Caco-2 (cell line): Measurements from ENCODE around the gene LAMP5. TPM values are rescaled to one million over a fixed set of nuclear protein-coding genes. Genes with fewer than 3 reads are reported as not detected.

Source experiments
- BruUV-seq: library from RNA; stranded (reverse); fragments of 400-500 nt; replicated peaks from 2 replicates; lab custom pipeline; 2021; lab: Mats Ljungman, UMichigan
- CTCF ChIA-PET: fragments of 300-600 bp; sonication (Branson Sonifier 250); formaldehyde crosslinking; loops from one replicate; lab custom pipeline; 2022; ENCODE audit warnings: antibody characterized with exemption; lab: Charles Lee
- POLR2A ChIA-PET: fragments of 300-600 bp; sonication (Branson Sonifier 250); formaldehyde crosslinking; loops from one replicate; lab custom pipeline; 2022; ENCODE audit warnings: antibody characterized with exemption; lab: Charles Lee
- DNase-seq, 2 experiments: peaks; one replicate each; pipeline versions ENCODE4 v3.0.0 to v3.0.0-alpha.2; 2020 to 2022
- H3K27me3 ChIP-seq: replicated peaks from 2 replicates; pipeline ENCODE4 v1.6.0; 2011; ENCODE audit warnings: low read length; ENCODE audit not compliant: control insufficient read depth, insufficient read depth
- H3K36me3 ChIP-seq: 2 replicates; pipeline ENCODE4 v1.5.1; 2011; ENCODE audit warnings: low read length; ENCODE audit not compliant: control insufficient read depth, insufficient read depth
- H3K4me1 ChIP-seq: fragments of 250-450 bp; sonication (Bioruptor Pico); 2 replicates; pipeline ENCODE4 v1.5.1; 2020; ENCODE audit warnings: mild to moderate bottlenecking
- H3K4me3 ChIP-seq: 2 replicates; pipeline ENCODE4 v1.5.1; 2011; ENCODE audit warnings: low read depth, mild to moderate bottlenecking, control low read depth, low read length
- H3K9me3 ChIP-seq: fragments of 250-450 bp; sonication (Bioruptor Pico); 2 replicates; pipeline ENCODE4 v1.5.1; 2020; ENCODE audit warnings: mild to moderate bottlenecking, moderate library complexity
- H3K27ac Mint-ChIP-seq: one replicate; pipeline ENCODE4 v1.8.0; 2022; ENCODE audit warnings: mixed read lengths; ENCODE audit not compliant: unreplicated experiment
- H3K27me3 Mint-ChIP-seq: one replicate; pipeline ENCODE4 v1.8.0; 2022; ENCODE audit warnings: mixed read lengths; ENCODE audit not compliant: insufficient read depth, unreplicated experiment
- H3K36me3 Mint-ChIP-seq: one replicate; pipeline ENCODE4 v1.8.0; 2022; ENCODE audit warnings: mild to moderate bottlenecking, mixed read lengths; ENCODE audit not compliant: insufficient read depth, unreplicated experiment
- H3K4me1 Mint-ChIP-seq: one replicate; pipeline ENCODE4 v1.8.0; 2022; ENCODE audit warnings: low read depth, mixed read lengths; ENCODE audit not compliant: unreplicated experiment
- H3K4me3 Mint-ChIP-seq: one replicate; pipeline ENCODE4 v1.8.0; 2022; ENCODE audit warnings: mild to moderate bottlenecking, moderate library complexity, mixed read lengths; ENCODE audit not compliant: unreplicated experiment
- H3K9me3 Mint-ChIP-seq: one replicate; pipeline ENCODE4 v1.8.0; 2022; ENCODE audit warnings: mixed read lengths; ENCODE audit not compliant: unreplicated experiment
- intact Hi-C: fragments of 100-400 bp; cut with micrococcal nuclease; formaldehyde crosslinking; loops from one replicate; pipeline ENCODE4 v1.10.0; 2022; ENCODE audit not compliant: unreplicated experiment
- total RNA-seq: library from RNA; stranded (reverse); gene quantifications from 2 replicates; pipeline ENCODE4 v1.2.3, GENCODE V29; 2022
- TF ChIP-seq, protein P1 (sequence below), 2 experiments: fragments of 200-600 bp in 1 of 2; IDR thresholded peaks; 1 replicate in 1 of 2; 2 replicates in 1 of 2; pipeline versions ENCODE4 v1.5.1 to v1.8.0; 2011 to 2022; ENCODE audit warnings: antibody characterized with exemption in 1 of 2, control low read depth in 1 of 2, inconsistent platforms in 1 of 2, low read depth in 1 of 2, low read length in 1 of 2, mild to moderate bottlenecking in 1 of 2, moderate library complexity in 1 of 2; ENCODE audit not compliant: insufficient read depth in 1 of 2, severe bottlenecking in 1 of 2, unreplicated experiment in 1 of 2

The LAMP5 gene
- total RNA-seq, 1 experiment from 2014 or later, result not detected

DNA sequence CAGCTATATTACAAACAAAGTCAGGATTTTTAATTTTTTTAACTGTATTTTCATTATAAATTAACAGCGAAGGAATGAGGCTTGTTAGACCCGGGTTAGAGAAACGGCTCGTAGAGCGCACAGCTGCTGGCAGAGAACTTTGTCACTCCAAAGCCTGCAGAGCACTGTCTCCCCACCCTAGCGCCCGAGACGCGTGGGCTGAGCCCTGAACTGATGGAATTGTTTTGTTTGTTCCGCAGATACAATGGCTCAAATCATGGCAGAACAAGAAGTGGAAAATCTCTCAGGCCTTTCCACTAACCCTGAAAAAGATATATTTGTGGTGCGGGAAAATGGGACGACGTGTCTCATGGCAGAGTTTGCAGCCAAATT, 810 bp downstream of the LAMP5 start:
- H3K27me3 ChIP-seq, result no peaks in the 10 kb centered on the region

DNA sequence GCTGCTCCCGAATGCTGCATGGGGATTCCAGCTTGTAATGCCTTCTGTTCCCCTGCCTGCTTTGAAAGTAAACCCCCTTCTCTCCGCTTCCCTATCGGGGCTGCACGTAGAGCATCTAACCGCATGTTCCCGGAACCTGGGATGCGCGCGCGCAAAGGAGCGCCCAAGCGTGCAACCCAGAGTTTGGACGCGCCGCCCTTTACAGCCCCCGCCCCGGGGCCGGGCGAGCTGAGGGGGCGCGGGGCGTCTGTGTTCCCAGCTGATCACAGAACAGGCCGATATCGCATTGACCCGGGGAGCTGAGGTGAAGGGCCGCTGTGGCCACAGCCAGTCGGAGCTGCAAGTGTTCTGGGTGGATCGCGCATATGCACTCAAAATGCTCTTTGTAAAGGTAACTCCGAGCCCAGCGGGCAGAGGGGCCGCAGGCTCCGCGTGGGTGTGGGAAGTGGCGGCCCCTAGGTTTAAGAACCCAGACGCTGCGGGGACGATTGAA, 1.4 kb downstream of the LAMP5 start:
- TF ChIP-seq, protein P1, sequence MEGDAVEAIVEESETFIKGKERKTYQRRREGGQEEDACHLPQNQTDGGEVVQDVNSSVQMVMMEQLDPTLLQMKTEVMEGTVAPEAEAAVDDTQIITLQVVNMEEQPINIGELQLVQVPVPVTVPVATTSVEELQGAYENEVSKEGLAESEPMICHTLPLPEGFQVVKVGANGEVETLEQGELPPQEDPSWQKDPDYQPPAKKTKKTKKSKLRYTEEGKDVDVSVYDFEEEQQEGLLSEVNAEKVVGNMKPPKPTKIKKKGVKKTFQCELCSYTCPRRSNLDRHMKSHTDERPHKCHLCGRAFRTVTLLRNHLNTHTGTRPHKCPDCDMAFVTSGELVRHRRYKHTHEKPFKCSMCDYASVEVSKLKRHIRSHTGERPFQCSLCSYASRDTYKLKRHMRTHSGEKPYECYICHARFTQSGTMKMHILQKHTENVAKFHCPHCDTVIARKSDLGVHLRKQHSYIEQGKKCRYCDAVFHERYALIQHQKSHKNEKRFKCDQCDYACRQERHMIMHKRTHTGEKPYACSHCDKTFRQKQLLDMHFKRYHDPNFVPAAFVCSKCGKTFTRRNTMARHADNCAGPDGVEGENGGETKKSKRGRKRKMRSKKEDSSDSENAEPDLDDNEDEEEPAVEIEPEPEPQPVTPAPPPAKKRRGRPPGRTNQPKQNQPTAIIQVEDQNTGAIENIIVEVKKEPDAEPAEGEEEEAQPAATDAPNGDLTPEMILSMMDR (IDR thresholded peaks at IDR 0.05; ENCODE audit: insufficient read depth in 1 of 2, low read depth in 1 of 2, low read length in 1 of 2, severe bottlenecking in 1 of 2, unreplicated experiment in 1 of 2), result no peak
- no peaks in the 10 kb centered on the region for H3K36me3 ChIP-seq
- no peak overlapping the region for H3K4me3 Mint-ChIP-seq
- H3K9me3 Mint-ChIP-seq, result no peaks in the 10 kb centered on the region
- H3K9me3 ChIP-seq, result no peaks in the 10 kb centered on the region
- ChIA-PET POLR2A (no interaction called here), CTCF (no interaction called here)
- H3K4me1 ChIP-seq, result no peaks in the 10 kb centered on the region
- intact Hi-C loops, result no loop called here
- no peaks in the 10 kb centered on the region for H3K36me3 Mint-ChIP-seq
- no peak for DNase-seq
- H3K27me3 ChIP-seq, result no peaks in the 10 kb centered on the region
- no peaks in the 10 kb centered on the region for H3K4me1 Mint-ChIP-seq
- BruUV-seq, result no TSS peak
- H3K27ac Mint-ChIP-seq, result no peak overlapping the region
- H3K4me3 ChIP-seq, result no peak overlapping the region
- H3K27me3 Mint-ChIP-seq, result peaks cover 19% of the 10 kb centered on the region

More for the DNA sequence above, 810 bp downstream of the LAMP5 start:
- POLR2A ChIA-PET, result no interaction called here
- Histone ChIP-seq H3K4me3 (no peak overlapping the region), H3K4me1 (no peaks in the 10 kb centered on the region), H3K36me3 (no peaks in the 10 kb centered on the region), H3K9me3 (no peaks in the 10 kb centered on the region)
- CTCF ChIA-PET, result no interaction called here
- H3K36me3 Mint-ChIP-seq, result no peaks in the 10 kb centered on the region
- intact Hi-C loops, result no loop called here
- H3K27me3 Mint-ChIP-seq, result peaks cover 18% of the 10 kb centered on the region
- H3K27ac Mint-ChIP-seq, result no peak overlapping the region
- no peaks in the 10 kb centered on the region for H3K9me3 Mint-ChIP-seq
- BruUV-seq, result no TSS peak
- TF ChIP-seq, protein P1 (IDR thresholded peaks at IDR 0.05; ENCODE audit: insufficient read depth in 1 of 2, low read depth in 1 of 2, low read length in 1 of 2, severe bottlenecking in 1 of 2, unreplicated experiment in 1 of 2), result no peak
- no peak for DNase-seq
- no peaks in the 10 kb centered on the region for H3K4me1 Mint-ChIP-seq
- no peak overlapping the region for H3K4me3 Mint-ChIP-seq

GRCh38 chr20:9516234-9516871, 2.0 kb downstream of the LAMP5 start:
- CTCF ChIA-PET, result no interaction called here
- Mint-ChIP-seq H3K27ac (no peak overlapping the region), H3K36me3 (no peaks in the 10 kb centered on the region), H3K4me3 (no peak overlapping the region), H3K4me1 (no peaks in the 10 kb centered on the region), H3K9me3 (no peaks in the 10 kb centered on the region), H3K27me3 (peaks cover 19% of the 10 kb centered on the region)
- Histone ChIP-seq H3K4me3 (no peak overlapping the region), H3K27me3 (no peaks in the 10 kb centered on the region), H3K36me3 (no peaks in the 10 kb centered on the region), H3K4me1 (no peaks in the 10 kb centered on the region), H3K9me3 (no peaks in the 10 kb centered on the region)
- POLR2A ChIA-PET, result no interaction called here
- TF ChIP-seq, protein P1 (IDR thresholded peaks at IDR 0.05; ENCODE audit: insufficient read depth in 1 of 2, low read depth in 1 of 2, low read length in 1 of 2, severe bottlenecking in 1 of 2, unreplicated experiment in 1 of 2), result no peak
- intact Hi-C loops, result no loop called here
- no peak for DNase-seq
- BruUV-seq, result no TSS peak
